ENCODE data around the gene IL9R. TPM values are rescaled to one million over a fixed set of nuclear protein-coding genes. Genes with fewer than 3 reads are reported as not detected.
"Not testable (repeated sequence)": the region's sequence is repeated elsewhere in the genome, so short reads cannot be mapped to it uniquely, and the experiment has no call there.

Gene IL9R
- total RNA-seq, 4 donors from 2014 or later, result 0.40 to 0.56 TPM; not detected in 2

DNA sequence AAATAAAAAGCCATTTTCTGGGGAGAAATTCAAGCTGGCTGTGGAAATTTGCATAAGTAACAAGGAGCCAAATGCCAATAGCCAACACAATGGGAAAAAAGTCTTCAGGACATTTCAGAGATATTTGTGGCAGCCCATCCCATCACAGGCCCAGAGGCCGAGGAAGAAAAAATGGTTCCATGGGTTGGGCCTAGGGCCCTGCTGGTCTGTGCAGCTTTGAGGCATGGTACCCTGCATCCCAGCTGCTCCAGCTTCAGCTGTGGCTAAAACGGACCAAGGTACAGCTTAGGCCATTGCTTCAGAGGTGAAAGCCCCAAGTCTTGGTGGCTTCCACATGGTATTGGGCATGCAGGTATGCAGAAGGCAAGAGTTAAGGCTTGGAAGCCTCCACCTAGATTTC lies 14.2 kb upstream of the IL9R start:
- Histone ChIP-seq H3K4me3 (replicated peaks in 1 of 3) (no peak overlapping the region), H3K4me1 (no peaks in the 10 kb centered on the region), H3K36me3 (no peaks in the 10 kb centered on the region), H3K27me3 (no peaks in the 10 kb centered on the region), H3K9me3 (no peaks in the 10 kb centered on the region), H3K27ac (no peak overlapping the region)
- no peak for DNase-seq
- WGBS, 2 donors, result 68 to 92% methylated on average over 2 of the region's 2 CpGs
- TF ChIP-seq, protein P1, sequence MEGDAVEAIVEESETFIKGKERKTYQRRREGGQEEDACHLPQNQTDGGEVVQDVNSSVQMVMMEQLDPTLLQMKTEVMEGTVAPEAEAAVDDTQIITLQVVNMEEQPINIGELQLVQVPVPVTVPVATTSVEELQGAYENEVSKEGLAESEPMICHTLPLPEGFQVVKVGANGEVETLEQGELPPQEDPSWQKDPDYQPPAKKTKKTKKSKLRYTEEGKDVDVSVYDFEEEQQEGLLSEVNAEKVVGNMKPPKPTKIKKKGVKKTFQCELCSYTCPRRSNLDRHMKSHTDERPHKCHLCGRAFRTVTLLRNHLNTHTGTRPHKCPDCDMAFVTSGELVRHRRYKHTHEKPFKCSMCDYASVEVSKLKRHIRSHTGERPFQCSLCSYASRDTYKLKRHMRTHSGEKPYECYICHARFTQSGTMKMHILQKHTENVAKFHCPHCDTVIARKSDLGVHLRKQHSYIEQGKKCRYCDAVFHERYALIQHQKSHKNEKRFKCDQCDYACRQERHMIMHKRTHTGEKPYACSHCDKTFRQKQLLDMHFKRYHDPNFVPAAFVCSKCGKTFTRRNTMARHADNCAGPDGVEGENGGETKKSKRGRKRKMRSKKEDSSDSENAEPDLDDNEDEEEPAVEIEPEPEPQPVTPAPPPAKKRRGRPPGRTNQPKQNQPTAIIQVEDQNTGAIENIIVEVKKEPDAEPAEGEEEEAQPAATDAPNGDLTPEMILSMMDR (IDR thresholded peaks at IDR 0.05), result no peak
- no peak for TF ChIP-seq POLR2A (IDR thresholded peaks at IDR 0.05)
- intact Hi-C loops (cut with DNase I), result no loop called here

DNA sequence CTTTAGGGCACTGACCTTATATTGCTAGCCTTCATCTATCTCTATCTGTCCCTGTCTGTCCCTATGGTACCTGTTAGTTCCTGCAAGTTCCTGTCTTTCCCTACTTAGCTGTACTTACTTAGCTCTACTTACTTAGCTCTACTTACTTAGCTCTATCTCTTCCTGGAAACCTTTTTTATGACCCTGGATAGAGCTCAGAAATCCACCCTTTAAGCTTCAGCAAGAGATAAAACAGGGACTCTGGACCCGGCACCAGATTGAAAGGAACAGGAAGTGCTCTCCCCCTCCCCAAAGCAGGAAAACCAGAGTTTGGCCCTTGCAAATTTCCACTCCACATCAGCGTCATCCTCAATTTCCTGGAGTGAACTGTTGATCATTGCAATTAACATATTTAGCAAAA lies 12.3 kb upstream of the IL9R start:
- TF ChIP-seq POLR2A (IDR thresholded peaks at IDR 0.05), result no peak
- TF ChIP-seq, protein P1 (IDR thresholded peaks at IDR 0.05), result no peak
- intact Hi-C loops (cut with DNase I), result no loop called here

DNA sequence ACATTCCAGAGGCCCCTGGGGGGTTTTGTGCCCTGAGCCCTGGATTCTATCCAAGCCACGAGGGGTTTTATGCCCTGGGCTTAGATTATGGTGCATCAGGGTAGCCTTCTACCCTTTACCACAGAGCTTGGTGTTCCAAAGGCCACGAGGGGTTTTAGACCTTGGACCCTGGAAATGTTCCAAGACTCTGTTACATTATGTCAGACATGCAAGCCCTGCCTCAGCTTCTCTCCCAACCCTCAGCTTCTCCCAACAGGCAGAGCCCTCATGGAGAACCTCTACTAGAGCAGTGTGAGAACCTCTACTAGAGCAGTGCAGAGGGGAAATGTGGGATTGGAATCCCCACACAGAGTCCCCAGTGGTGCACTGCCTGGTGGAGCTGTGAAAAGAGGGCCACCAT lies 10.5 kb upstream of the IL9R start:
- DNase-seq; H3K27ac ChIP-seq; H3K27me3 ChIP-seq; H3K36me3 ChIP-seq; intact Hi-C loops (cut with DNase I); H3K9me3 ChIP-seq; H3K4me1 ChIP-seq; H3K4me3 ChIP-seq (replicated peaks in 1 of 3): not testable (repeated sequence)
- WGBS, 2 donors, result 37 to 53% methylated on average over 2 of the region's 2 CpGs

More for the DNA sequence above, 12.3 kb upstream of the IL9R start:
- Histone ChIP-seq H3K9me3 (no peaks in the 10 kb centered on the region), H3K4me1 (no peaks in the 10 kb centered on the region), H3K27me3 (no peaks in the 10 kb centered on the region), H3K4me3 (replicated peaks in 1 of 3) (no peak overlapping the region), H3K27ac (no peak overlapping the region), H3K36me3 (no peaks in the 10 kb centered on the region)
- no peak for DNase-seq
- 60 to 65% methylated on average over 2 of the region's 2 CpGs for WGBS, 2 donors

DNA sequence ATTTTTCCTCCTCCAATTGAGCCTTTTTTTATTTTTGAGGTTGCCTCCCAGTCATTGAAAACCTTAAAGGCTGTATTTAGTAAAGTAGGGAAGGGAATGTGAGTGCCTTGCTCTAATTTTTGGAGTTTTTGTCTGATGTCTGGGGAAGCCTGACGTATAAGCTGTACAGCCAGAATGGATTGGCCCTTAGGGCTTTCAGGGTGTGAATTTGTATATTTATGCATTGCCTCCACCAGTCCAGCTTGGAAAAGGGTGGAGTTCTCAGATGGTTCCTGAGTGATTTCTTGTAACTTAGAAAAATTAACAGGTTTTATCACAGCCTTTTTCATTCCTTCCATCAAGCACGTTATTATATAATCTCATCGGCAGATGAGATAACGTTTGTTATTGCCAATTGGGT lies 8.6 kb upstream of the IL9R start:
- Histone ChIP-seq H3K4me1 (no peaks in the 10 kb centered on the region), H3K27me3 (no peaks in the 10 kb centered on the region), H3K4me3 (replicated peaks in 1 of 3) (no peak overlapping the region), H3K27ac (no peak overlapping the region), H3K9me3 (no peaks in the 10 kb centered on the region), H3K36me3 (no peaks in the 10 kb centered on the region)
- no peak for TF ChIP-seq POLR2A (IDR thresholded peaks at IDR 0.05)
- TF ChIP-seq, protein P1 (IDR thresholded peaks at IDR 0.05), result no peak
- intact Hi-C loops (cut with DNase I), result no loop called here
- WGBS, 2 donors, result 71 to 79% methylated on average over 4 of the region's 4 CpGs
- DNase-seq, result no peak

DNA sequence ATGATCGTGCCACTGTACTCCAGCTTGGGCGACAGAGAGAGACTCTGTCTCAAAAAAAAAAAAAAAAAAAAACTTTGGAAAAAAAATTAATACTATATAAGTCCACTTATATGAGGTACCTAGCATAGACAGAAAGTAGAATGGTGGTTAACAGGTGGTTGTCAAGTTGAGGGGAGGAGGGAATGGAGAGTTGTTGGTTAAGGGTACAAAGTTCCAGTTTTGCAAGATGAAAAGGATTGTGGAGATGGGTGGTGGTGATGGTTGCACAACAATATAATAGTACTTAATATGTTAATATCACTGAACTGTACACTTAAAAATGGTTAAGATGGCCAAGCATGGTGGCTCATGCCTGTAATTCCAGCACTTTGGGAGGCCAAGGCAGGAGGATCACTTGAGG lies 4.1 kb upstream of the IL9R start:
- no peak for TF ChIP-seq POLR2A (IDR thresholded peaks at IDR 0.05)
- TF ChIP-seq, protein P1 (IDR thresholded peaks at IDR 0.05), result no peak
- H3K27ac ChIP-seq, result no peak overlapping the region
- WGBS, 2 donors, result 74 to 84% methylated on average over 2 of the region's 2 CpGs
- H3K27me3 ChIP-seq, result no peaks in the 10 kb centered on the region
- DNase-seq, result no peak
- no peak overlapping the region for H3K4me3 ChIP-seq (replicated peaks in 1 of 3)
- intact Hi-C loops (cut with DNase I), result no loop called here
- H3K9me3 ChIP-seq, result no peaks in the 10 kb centered on the region
- H3K4me1 ChIP-seq, result no peaks in the 10 kb centered on the region
- H3K36me3 ChIP-seq, result no peaks in the 10 kb centered on the region

DNA sequence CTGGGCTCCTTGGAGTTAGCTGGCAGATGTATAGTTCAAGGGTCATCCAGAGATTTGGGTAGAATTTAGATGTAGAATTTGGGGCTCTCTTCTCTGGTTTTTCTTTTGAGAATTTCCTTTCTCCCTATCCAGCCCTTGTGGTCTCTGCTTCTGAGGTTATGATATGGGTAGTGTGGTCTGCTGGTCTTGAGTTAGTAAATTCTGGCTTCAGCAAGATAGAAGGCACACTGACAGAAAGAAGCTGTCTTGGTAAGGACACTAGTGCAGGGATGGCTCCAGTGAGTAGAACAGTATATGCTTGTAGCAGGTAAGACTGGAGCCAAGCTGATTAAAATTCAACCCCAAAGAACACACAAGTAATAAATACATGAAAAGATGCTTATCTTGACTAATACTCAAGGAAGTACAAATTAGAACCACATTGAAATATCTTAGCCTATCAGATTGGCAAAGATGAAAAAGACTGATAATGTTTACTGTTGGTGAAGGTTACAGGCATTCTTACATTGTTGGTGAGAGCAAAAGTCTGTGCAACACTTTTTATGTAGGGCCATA lies 2.1 kb upstream of the IL9R start:
- H3K4me3 ChIP-seq (replicated peaks in 1 of 3), result no peak overlapping the region
- TF ChIP-seq, protein P1 (IDR thresholded peaks at IDR 0.05), result no peak
- no peak for TF ChIP-seq POLR2A (IDR thresholded peaks at IDR 0.05)
- H3K4me1 ChIP-seq, result no peaks in the 10 kb centered on the region
- H3K36me3 ChIP-seq, result no peaks in the 10 kb centered on the region
- no peak overlapping the region for H3K27ac ChIP-seq
- no peaks in the 10 kb centered on the region for H3K27me3 ChIP-seq
- no peak for DNase-seq
- no peaks in the 10 kb centered on the region for H3K9me3 ChIP-seq
- intact Hi-C loops (cut with DNase I), result no loop called here
